HFF-Myc (cell line): ENCODE measurements around the gene SPP1.
"Not testable (repeated sequence)": the region's sequence is repeated elsewhere in the genome, so short reads cannot be mapped to it uniquely, and the experiment has no call there.

Experiments
- DNase-seq: peaks from one replicate; pipeline ENCODE4 v3.0.0-alpha.2; 2011; ENCODE audit warnings: low read depth; ENCODE audit errors: extremely low read depth
- H3K4me3 ChIP-seq: replicated peaks from 2 replicates; pipeline ENCODE4 v1.5.1; 2011; ENCODE audit warnings: low read depth, mild to moderate bottlenecking, control low read depth, low read length
- CTCF ChIP-seq: IDR thresholded peaks from 2 replicates; pipeline ENCODE4 v1.5.1; 2012; ENCODE audit warnings: mild to moderate bottlenecking, low read depth, low read length, control low read depth; ENCODE audit errors: missing control alignments

Gene SPP1

DNA sequence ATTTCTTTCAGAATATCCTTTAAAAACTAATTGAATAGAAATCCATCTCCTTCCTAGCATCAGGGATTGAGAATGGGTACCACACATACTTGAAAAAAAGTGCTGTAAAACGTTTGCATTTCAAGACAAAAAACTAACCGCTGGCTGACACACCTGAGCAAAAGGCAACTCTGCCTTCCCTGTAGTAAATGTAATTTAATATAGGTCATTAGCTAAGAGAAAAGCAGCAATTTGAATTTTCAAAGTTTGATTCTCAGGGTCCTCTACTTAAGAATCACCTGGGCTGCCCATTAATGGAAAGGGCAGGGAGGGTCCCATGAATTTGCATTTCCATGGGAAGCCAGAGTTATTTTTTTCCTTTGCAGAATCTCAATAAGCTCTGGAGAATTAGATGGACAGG lies 40.5 kb upstream of the SPP1 start:
- DNase-seq: no peak
- H3K4me3 ChIP-seq: no peak overlapping the region
- TF ChIP-seq CTCF: no peak

DNA sequence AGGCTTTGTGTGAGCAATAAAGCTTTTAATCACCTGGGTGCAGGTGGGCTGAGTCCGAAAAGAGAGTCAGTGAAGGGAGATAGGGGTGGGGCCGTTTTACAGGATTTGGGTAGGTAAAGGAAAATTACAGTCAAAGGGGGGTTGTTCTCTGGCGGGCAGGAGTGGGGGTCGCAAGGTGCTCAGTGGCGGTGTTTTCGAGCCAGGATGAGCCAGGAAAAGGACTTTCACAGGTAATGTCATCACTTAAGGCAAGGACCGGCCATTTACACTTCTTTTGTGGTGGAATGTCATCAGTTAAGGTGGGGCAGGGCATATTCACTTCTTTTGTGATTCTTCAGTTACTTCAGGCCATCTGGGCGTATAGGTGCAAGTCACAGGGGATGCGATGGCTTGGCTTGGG lies 39.6 kb upstream of the SPP1 start:
- not testable (repeated sequence) for DNase-seq, H3K4me3 ChIP-seq

DNA sequence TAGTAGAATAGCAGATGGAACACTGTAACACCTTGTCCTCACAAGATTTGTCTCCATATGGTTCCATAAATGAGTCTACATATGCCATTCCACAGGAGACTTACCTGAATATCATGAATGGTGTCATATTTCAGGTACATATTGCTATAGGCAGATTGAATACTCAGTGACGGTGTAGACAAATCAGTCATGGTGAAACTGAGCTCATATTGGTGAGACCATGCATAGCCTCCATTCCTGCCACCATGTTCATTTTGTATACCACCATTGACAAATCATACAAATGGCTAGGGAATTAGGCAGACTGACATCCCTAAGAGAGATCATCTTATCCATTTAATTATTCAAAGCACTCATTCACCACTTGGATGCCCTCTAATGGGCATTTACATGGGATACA lies 38.0 kb upstream of the SPP1 start:
- no peak overlapping the region for H3K4me3 ChIP-seq
- no peak for DNase-seq
- TF ChIP-seq CTCF: no peak

GRCh38 chr4:87938746-87939145 lies 36.8 kb upstream of the SPP1 start:
- no peak overlapping the region for H3K4me3 ChIP-seq
- no peak for TF ChIP-seq CTCF
- DNase-seq: no peak

DNA sequence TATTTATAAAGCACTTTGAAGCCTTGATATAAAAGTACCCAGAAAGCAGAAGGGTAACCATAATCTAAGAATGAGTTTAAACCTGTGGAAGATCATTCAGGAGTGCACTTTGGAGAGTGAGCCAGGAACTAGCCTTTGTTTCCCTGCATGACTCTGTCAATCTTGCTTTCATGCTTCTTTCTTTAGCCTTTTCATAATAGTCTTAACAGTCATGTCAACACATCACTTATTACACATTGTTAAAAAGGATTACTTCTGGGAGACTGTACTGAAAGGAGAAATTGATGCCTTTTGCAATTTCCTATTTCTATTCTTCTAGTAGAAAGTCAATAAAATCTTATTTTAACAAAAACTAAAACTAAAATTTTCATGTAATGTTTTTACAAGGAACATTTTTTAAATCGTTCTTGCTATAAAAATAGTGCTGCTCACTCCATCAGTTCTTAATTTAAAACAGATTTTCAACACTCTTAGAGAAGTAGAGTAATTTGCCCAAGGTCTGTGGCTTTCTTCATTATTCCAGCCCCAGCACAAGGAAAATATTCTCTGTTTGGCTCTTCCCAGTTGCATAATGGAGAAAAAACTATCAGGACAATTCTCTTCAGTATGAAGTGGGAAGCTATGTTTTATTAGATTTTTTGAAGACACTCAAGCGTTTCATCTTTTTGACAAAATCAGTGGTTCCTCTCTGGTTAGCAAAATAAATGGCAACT lies 35.4 kb upstream of the SPP1 start:
- no peak for DNase-seq
- TF ChIP-seq CTCF: no peak
- no peak overlapping the region for H3K4me3 ChIP-seq

GRCh38 chr4:87940809-87941208 lies 34.7 kb upstream of the SPP1 start:
- DNase-seq: not testable (repeated sequence)

DNA sequence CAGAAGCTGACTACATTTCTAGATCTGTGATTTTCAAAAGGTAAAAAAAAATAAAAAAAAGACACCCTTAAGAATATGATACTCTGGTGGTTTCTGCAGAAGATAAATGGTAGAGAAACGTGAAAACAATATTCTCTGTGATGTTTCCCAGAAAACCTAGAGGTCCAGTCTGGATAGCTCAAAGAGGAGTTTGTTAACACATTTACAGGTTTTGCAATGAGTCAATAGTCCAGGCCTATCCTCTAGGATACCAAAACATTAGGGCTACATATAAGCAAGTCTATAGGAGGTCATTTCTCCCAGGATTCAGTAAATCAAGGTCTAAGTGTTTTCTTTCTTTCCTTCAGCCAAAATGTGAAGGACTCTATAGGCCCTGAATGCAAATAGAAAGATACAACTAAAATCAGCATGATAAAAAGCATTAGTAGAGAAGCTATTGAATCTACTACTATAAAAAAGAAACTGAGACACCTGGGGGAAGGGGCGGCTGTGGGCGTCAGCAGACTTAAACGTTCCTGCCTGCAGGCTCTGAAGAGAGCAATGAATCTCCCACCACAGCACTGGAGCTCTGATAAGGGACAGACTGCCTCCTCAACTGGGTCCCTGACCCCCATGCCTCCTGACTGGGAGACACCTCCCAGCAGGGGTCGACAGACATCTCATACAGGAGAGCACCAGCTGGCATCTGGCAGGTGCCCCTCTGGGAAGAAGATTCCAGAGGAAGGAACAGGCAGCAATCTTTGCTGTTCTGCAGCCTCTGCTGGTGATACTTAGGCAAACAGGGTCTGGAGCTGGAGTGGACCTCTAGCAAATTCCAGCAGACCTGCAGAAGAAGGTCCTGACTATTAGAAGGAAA lies 33.7 kb upstream of the SPP1 start:
- H3K4me3 ChIP-seq: no peak overlapping the region
- no peak for DNase-seq
- TF ChIP-seq CTCF: no peak

More at GRCh38 chr4:87940809-87941208, 34.7 kb upstream of the SPP1 start:
- not testable (repeated sequence) for H3K4me3 ChIP-seq

- no peak for DNase-seq
- TF ChIP-seq CTCF: no peak
- H3K4me3 ChIP-seq: no peak overlapping the region
Observed at GRCh38 chr4:87943660-87944149, 31.8 kb upstream of the SPP1 start.
